Choroid plexus epithelial cell (primary cell): ENCODE data around the gene UEVLD.
A peak's percentile ranks its signal among the peaks of the same experiment; 100 is the strongest.

Experiments
- DNase-seq: peaks from one replicate; pipeline ENCODE4 v3.0.0-alpha.2; 2010; ENCODE audit warnings: low read depth
- H3K4me3 ChIP-seq: 2 replicates; pipeline ENCODE4 v1.5.1; 2011; ENCODE audit warnings: low read depth, mild to moderate bottlenecking, control low read depth, low read length, moderate library complexity
- TF ChIP-seq, protein P1 (sequence below): conservative IDR thresholded peaks from 2 replicates; pipeline ENCODE4 v1.5.1; 2011; ENCODE audit warnings: low read depth, mild to moderate bottlenecking, control low read depth, inconsistent platforms, low read length, moderate library complexity

The UEVLD gene

DNA sequence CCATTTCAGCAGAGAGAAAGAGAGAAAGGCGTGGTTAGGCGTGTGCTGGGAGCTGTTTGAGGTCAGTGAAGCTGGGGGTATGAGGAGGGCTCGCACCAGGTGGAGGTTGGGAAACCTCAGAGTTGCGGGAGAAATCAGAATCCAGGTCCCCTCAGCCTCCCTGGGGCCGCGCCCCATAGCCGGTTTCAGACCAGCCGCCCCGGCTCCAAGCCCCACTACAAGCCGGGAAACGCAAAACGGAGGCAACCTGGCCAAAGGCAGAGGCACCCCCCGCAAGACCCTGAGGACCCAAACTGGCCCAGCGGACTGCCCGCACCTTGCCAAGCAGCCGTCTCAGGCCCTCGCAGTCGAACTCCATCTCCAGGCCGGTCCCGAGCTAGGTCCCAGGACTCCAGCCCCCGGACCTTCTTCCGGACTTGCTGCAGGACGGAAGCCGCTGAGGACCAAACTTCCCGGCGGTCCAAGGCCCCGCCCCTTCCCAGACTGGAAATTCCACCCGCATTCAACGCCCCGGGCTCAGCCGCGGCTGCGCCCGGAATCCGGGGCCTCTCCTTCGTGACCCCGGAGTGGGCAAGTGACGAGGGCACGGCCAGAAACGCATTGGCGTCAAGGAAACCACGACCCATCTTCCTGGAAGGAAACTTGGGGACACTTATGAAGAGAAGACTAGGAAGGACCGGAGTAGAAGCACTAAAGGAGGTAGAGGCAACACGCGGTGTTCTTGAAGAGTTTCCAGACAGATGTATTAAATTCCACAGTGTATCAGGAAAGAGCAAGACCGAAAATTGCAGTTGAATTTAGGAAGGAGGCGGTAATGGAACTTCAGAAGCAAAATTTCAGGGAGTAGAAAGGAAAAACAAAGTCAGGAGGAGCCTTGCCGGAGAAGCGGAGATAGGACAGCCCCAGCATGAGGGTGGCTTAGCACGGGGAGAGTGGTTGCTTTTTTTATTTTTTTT is at the start of gene UEVLD:
Gene UEVLD (minus strand): TSS at position 438 of the 956 bp plus-strand sequence. CDS start 80 bp downstream, at position 358.
- H3K4me3 ChIP-seq, result peak within 1 kb of the TSS; percentile 96
- TF ChIP-seq, protein P1, sequence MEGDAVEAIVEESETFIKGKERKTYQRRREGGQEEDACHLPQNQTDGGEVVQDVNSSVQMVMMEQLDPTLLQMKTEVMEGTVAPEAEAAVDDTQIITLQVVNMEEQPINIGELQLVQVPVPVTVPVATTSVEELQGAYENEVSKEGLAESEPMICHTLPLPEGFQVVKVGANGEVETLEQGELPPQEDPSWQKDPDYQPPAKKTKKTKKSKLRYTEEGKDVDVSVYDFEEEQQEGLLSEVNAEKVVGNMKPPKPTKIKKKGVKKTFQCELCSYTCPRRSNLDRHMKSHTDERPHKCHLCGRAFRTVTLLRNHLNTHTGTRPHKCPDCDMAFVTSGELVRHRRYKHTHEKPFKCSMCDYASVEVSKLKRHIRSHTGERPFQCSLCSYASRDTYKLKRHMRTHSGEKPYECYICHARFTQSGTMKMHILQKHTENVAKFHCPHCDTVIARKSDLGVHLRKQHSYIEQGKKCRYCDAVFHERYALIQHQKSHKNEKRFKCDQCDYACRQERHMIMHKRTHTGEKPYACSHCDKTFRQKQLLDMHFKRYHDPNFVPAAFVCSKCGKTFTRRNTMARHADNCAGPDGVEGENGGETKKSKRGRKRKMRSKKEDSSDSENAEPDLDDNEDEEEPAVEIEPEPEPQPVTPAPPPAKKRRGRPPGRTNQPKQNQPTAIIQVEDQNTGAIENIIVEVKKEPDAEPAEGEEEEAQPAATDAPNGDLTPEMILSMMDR, result no peak
- DNase-seq, result peak; percentile 90

DNA sequence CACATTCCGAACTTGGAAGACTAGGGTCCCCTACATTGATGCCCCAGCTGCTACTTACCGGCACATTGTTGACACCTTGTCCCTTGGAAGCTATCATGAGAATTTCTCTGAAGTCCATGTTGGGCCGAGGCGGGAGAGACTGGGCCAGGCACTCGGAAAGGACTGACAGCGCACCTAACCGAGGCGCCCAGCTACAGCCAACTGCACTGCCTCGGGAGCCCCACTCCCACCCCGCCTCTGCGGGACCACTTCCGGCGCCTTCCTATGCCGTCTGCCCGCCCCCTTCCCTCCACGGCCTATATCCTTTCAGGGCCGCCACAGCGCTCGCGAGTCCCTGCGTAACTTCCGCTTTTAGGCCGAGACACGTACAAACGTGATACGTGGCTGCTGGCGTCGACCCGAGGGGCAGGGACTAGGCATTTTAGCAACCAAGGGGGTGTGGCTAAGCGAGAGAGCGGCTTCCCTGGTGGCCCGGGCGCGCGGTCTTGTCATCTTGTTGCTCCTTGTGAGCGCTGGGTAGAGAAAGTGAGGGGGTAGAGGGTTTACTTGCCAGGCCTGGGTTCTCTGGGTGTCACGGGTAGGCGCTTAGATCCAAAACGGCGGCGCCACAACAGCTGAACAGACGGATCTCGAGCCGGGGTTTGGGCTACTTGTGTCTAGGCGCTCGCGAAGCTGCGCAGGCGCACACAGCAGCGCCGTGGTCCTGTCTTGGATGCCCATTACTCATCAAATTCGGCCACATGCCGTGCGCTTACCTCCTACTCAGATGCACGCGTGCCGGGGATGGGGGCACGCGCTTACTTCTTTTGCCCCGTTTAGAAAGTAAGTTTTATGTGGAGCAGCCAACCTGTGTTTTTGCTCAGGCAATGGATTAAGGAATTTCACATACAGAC is 45.9 kb upstream of the UEVLD start, which contains the start of gene SPTY2D1:
Gene SPTY2D1 (minus strand): TSS at position 203 of the 893 bp plus-strand sequence. CDS start 85 bp downstream, at position 118.
- H3K4me3 ChIP-seq, result peak within 1 kb of the TSS; percentile 76
- TF ChIP-seq, protein P1, result no peak
- peak; percentile 100 for DNase-seq

DNA sequence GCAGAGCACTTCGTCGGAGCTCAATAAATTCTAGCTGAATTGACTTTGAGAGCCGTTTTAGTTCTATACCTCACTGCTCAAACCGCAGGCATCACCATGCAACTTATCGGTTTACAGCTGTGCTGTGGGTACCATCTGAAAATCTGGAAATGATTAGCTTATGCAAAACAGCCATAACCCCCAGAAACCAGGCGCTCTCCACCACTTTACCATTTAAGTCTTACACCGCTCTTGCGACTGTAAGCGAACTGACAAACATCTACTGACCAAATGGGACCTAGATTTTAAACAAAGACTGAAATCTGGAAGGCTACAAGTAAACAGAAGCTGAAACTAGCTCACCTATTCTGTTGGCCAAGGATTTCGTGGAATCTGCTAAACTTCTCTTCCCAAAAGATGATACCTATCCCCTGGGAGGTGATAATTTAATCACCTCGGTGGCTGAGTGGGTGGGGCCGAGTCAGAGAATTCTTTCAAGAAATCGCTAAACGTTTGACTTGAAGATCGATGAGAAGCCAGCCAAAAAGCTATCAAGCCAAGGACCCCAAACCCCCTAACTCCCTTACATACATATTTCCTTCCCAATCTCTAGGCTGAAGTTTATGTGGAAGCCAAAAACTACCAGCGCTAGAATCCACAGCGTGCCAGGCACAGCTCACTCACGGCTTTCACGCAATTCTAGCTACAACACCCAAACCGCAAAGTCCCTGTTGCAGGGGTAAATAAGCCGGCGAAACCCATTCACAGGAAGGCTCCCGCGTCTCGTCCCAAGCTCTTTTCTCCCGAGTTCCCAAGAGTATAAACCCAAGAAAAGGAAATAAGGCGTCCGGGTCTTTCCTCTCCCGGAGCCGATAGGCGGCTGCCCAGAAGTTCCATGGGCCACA is 45.0 kb upstream of the UEVLD start:
- DNase-seq, result peak; percentile 26
- TF ChIP-seq, protein P1, result no peak
- peak overlapping the region; percentile 76 for H3K4me3 ChIP-seq

DNA sequence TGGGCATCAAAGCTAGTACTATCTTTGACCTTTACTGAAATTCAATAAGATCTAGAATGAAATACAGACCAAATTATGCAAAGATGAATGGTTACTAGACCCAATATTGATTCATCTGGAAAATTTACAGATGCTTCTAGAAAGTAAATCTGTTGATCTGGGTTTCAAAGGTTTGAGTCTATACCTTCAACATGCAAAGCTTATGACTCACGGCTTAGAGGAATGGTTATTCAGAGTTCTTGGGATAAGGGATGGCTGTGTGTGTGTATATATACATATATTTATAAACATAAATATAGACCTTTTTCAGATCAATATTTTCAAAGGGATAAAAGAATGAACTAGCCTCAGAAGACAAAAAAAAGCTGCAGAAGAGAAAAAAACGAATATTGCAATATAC is 44.3 kb upstream of the UEVLD start:
- no peak for DNase-seq
- TF ChIP-seq, protein P1, result no peak
- peak overlapping the region; percentile 76 for H3K4me3 ChIP-seq

DNA sequence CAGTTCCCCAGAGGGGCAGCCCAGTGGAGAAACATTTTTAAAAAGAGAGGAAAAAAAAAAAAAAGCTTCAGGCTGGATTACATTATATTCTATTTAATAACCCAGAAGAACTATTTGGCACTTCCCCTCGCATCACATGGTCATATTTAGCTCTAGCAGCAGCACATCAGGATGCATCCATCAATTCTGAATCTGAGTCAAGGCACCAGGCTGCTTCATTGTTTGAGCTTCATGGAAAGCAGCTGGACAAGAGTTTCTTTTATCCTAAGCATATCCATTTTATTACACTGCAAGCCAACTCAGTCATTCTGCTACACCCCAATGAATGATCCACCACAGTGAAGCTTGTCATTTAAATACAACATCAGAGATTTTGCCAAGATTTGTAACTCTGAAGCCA is 35.6 kb upstream of the UEVLD start:
- TF ChIP-seq, protein P1, result no peak
- DNase-seq, result no peak
- no peak overlapping the region for H3K4me3 ChIP-seq

DNA sequence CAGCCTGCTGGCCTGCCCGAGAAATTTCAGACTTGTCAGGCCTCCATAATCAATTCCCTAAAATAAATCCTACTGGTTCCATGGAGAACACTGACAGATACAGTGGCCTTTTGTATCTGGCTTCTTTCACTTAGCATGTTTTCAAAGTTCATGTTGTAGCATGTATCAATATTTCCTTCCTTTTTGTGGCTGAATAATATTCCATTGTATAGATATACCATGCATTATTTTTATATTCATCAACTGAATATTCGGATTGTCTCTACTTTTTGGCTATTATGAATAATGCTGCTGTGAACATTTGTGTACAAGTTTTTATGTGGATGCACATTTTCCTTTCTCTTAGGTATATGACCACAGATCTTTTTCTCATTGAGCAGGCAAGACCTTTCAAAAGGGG is 35.2 kb upstream of the UEVLD start:
- H3K4me3 ChIP-seq, result no peak overlapping the region
- TF ChIP-seq, protein P1, result no peak
- no peak for DNase-seq
